ENCODE data around the gene VCL.

DNA sequence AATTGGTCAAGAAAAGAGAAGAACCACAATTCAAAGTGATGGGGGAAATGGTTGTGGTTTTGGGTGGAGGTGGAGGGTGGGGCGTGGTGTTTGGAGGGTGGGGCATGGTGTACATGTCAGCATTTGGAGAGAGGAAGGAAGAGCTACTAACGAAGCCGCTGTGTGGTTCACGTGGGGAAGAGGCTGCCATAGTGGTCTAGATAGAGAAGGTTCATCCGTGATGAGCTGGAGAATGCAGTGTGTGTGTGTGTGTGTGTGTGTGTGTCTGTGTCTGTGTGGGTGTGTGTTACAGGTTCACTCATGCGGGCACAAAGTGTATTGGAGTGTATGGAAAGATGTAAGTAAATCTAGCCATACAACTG lies 6.1 kb upstream of the VCL start:
- TF ChIP-seq, protein P1, sequence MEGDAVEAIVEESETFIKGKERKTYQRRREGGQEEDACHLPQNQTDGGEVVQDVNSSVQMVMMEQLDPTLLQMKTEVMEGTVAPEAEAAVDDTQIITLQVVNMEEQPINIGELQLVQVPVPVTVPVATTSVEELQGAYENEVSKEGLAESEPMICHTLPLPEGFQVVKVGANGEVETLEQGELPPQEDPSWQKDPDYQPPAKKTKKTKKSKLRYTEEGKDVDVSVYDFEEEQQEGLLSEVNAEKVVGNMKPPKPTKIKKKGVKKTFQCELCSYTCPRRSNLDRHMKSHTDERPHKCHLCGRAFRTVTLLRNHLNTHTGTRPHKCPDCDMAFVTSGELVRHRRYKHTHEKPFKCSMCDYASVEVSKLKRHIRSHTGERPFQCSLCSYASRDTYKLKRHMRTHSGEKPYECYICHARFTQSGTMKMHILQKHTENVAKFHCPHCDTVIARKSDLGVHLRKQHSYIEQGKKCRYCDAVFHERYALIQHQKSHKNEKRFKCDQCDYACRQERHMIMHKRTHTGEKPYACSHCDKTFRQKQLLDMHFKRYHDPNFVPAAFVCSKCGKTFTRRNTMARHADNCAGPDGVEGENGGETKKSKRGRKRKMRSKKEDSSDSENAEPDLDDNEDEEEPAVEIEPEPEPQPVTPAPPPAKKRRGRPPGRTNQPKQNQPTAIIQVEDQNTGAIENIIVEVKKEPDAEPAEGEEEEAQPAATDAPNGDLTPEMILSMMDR (conservative IDR thresholded peaks at IDR 0.05 in 1 of 2, IDR thresholded peaks at IDR 0.05 in 1 of 2; ENCODE audit: low read depth in 1 of 2, low read length in 2 of 2) = no peak
- TF ChIP-seq EZH2 (IDR thresholded peaks at IDR 0.05; ENCODE audit: low read length, missing control alignments) = no peak
